Stimulated activated memory B cell treated with anti-CD40 and anti-IgM and Interleukin-4, amounts not matched to agents 10 μg/mL and 1 μg/mL and 100 μg/mL, for 72 hours (primary cell): Measurements from ENCODE around the gene SESN2.

Source experiments
- ATAC-seq: fragments of 150-1000 bp; cut with Tn5 transposase; 2 replicates; pipeline ENCODE4 v1.10.0; 2021
- H3K27ac Mint-ChIP-seq: one replicate; pipeline ENCODE4 v1.8.0; 2022; ENCODE audit warnings: mild to moderate bottlenecking, mixed read lengths
- H3K27me3 Mint-ChIP-seq: one replicate; pipeline ENCODE4 v1.8.0; 2022; ENCODE audit warnings: mixed read lengths
- H3K36me3 Mint-ChIP-seq: one replicate; pipeline ENCODE4 v1.8.0; 2022; ENCODE audit warnings: mixed read lengths
- H3K4me1 Mint-ChIP-seq: one replicate; pipeline ENCODE4 v1.8.0; 2022; ENCODE audit warnings: mixed read lengths
- H3K4me3 Mint-ChIP-seq: one replicate; pipeline ENCODE4 v1.8.0; 2022; ENCODE audit warnings: mild to moderate bottlenecking, moderate library complexity, mixed read lengths
- H3K9me3 Mint-ChIP-seq: one replicate; pipeline ENCODE4 v1.8.0; 2022; ENCODE audit warnings: mixed read lengths

Gene SESN2

GRCh38 chr1:28266920-28267322 lies 7.6 kb downstream of the SESN2 start:
- Mint-ChIP-seq H3K4me1 (no peaks in the 10 kb centered on the region), H3K36me3 (peaks cover 8% of the 10 kb centered on the region), H3K27ac (no peak overlapping the region), H3K4me3 (no peak overlapping the region), H3K27me3 (no peaks in the 10 kb centered on the region), H3K9me3 (no peaks in the 10 kb centered on the region)
- no peak for ATAC-seq

GRCh38 chr1:28267633-28268032 lies 8.3 kb downstream of the SESN2 start:
- H3K36me3 Mint-ChIP-seq: peaks cover 10% of the 10 kb centered on the region
- H3K9me3 Mint-ChIP-seq: no peaks in the 10 kb centered on the region
- no peak for ATAC-seq
- no peak overlapping the region for H3K27ac Mint-ChIP-seq
- no peaks in the 10 kb centered on the region for H3K4me1 Mint-ChIP-seq
- H3K27me3 Mint-ChIP-seq: no peaks in the 10 kb centered on the region
- no peak overlapping the region for H3K4me3 Mint-ChIP-seq

- peaks cover 18% of the 10 kb centered on the region for H3K36me3 Mint-ChIP-seq
- no peaks in the 10 kb centered on the region for H3K27me3 Mint-ChIP-seq
- no peaks in the 10 kb centered on the region for H3K9me3 Mint-ChIP-seq
- H3K4me1 Mint-ChIP-seq: no peaks in the 10 kb centered on the region
- no peak overlapping the region for H3K27ac Mint-ChIP-seq
- H3K4me3 Mint-ChIP-seq: no peak overlapping the region
- ATAC-seq: no peak
Observed at GRCh38 chr1:28269529-28269928, 10.2 kb downstream of the SESN2 start.

GRCh38 chr1:28272215-28272852 lies 13.0 kb downstream of the SESN2 start:
- Mint-ChIP-seq H3K36me3 (peaks cover 28% of the 10 kb centered on the region), H3K4me1 (no peaks in the 10 kb centered on the region), H3K27me3 (no peaks in the 10 kb centered on the region), H3K27ac (no peak overlapping the region), H3K4me3 (no peak overlapping the region), H3K9me3 (no peaks in the 10 kb centered on the region)
- no peak for ATAC-seq

- peaks cover 38% of the 10 kb centered on the region for H3K36me3 Mint-ChIP-seq
- H3K27me3 Mint-ChIP-seq: no peaks in the 10 kb centered on the region
- no peaks in the 10 kb centered on the region for H3K9me3 Mint-ChIP-seq
- no peaks in the 10 kb centered on the region for H3K4me1 Mint-ChIP-seq
- no peak overlapping the region for H3K4me3 Mint-ChIP-seq
- ATAC-seq: no peak
- no peak overlapping the region for H3K27ac Mint-ChIP-seq
Observed at GRCh38 chr1:28273216-28273860, 14.0 kb downstream of the SESN2 start.

- H3K4me1 Mint-ChIP-seq: peaks cover 6% of the 10 kb centered on the region
- peaks cover 59% of the 10 kb centered on the region for H3K36me3 Mint-ChIP-seq
- H3K4me3 Mint-ChIP-seq: no peak overlapping the region
- H3K27ac Mint-ChIP-seq: no peak overlapping the region
- H3K27me3 Mint-ChIP-seq: no peaks in the 10 kb centered on the region
- H3K9me3 Mint-ChIP-seq: no peaks in the 10 kb centered on the region
- no peak for ATAC-seq
Observed at GRCh38 chr1:28278763-28279162, 19.4 kb downstream of the SESN2 start.

GRCh38 chr1:28279721-28280120 lies 20.4 kb downstream of the SESN2 start:
- Mint-ChIP-seq H3K4me3 (no peak overlapping the region), H3K9me3 (no peaks in the 10 kb centered on the region), H3K27me3 (no peaks in the 10 kb centered on the region), H3K4me1 (peaks cover 6% of the 10 kb centered on the region), H3K27ac (no peak overlapping the region), H3K36me3 (peaks cover 54% of the 10 kb centered on the region)
- ATAC-seq: no peak

GRCh38 chr1:28280501-28280900 lies 21.2 kb downstream of the SESN2 start:
- no peak overlapping the region for H3K4me3 Mint-ChIP-seq
- H3K27me3 Mint-ChIP-seq: no peaks in the 10 kb centered on the region
- no peaks in the 10 kb centered on the region for H3K9me3 Mint-ChIP-seq
- H3K36me3 Mint-ChIP-seq: peaks cover 46% of the 10 kb centered on the region
- no peak for ATAC-seq
- H3K27ac Mint-ChIP-seq: no peak overlapping the region
- H3K4me1 Mint-ChIP-seq: peaks cover 6% of the 10 kb centered on the region

- no peak for ATAC-seq
- H3K4me3 Mint-ChIP-seq: no peak overlapping the region
- no peaks in the 10 kb centered on the region for H3K9me3 Mint-ChIP-seq
- H3K36me3 Mint-ChIP-seq: peaks cover 46% of the 10 kb centered on the region
- no peaks in the 10 kb centered on the region for H3K27me3 Mint-ChIP-seq
- peaks cover 6% of the 10 kb centered on the region for H3K4me1 Mint-ChIP-seq
- no peak overlapping the region for H3K27ac Mint-ChIP-seq
Observed at GRCh38 chr1:28280977-28281381, 21.7 kb downstream of the SESN2 start.

GRCh38 chr1:28281608-28282425 lies 22.5 kb downstream of the SESN2 start:
- no peak overlapping the region for H3K27ac Mint-ChIP-seq
- no peak overlapping the region for H3K4me3 Mint-ChIP-seq
- peaks cover 46% of the 10 kb centered on the region for H3K36me3 Mint-ChIP-seq
- H3K27me3 Mint-ChIP-seq: no peaks in the 10 kb centered on the region
- no peak for ATAC-seq
- H3K4me1 Mint-ChIP-seq: peaks cover 6% of the 10 kb centered on the region
- H3K9me3 Mint-ChIP-seq: no peaks in the 10 kb centered on the region

GRCh38 chr1:28282426-28283407 lies 23.4 kb downstream of the SESN2 start:
- Mint-ChIP-seq H3K9me3 (no peaks in the 10 kb centered on the region), H3K4me3 (no peak overlapping the region), H3K27ac (no peak overlapping the region), H3K27me3 (no peaks in the 10 kb centered on the region), H3K36me3 (peaks cover 41% of the 10 kb centered on the region), H3K4me1 (peaks cover 6% of the 10 kb centered on the region)
- no peak for ATAC-seq

- Mint-ChIP-seq H3K27me3 (no peaks in the 10 kb centered on the region), H3K36me3 (peaks cover 13% of the 10 kb centered on the region), H3K9me3 (no peaks in the 10 kb centered on the region), H3K4me3 (no peak overlapping the region), H3K4me1 (peaks cover 6% of the 10 kb centered on the region), H3K27ac (no peak overlapping the region)
- no peak for ATAC-seq
Observed at GRCh38 chr1:28286111-28286510, 26.8 kb downstream of the SESN2 start.

GRCh38 chr1:28288487-28288886 lies 29.2 kb downstream of the SESN2 start:
- Mint-ChIP-seq H3K36me3 (no peaks in the 10 kb centered on the region), H3K27ac (no peak overlapping the region), H3K4me3 (no peak overlapping the region), H3K27me3 (no peaks in the 10 kb centered on the region), H3K9me3 (no peaks in the 10 kb centered on the region), H3K4me1 (no peaks in the 10 kb centered on the region)
- no peak for ATAC-seq

- Mint-ChIP-seq H3K27ac (no peak overlapping the region), H3K4me1 (no peaks in the 10 kb centered on the region), H3K9me3 (no peaks in the 10 kb centered on the region), H3K27me3 (peaks cover 2% of the 10 kb centered on the region), H3K4me3 (no peak overlapping the region), H3K36me3 (no peaks in the 10 kb centered on the region)
- no peak for ATAC-seq
Observed at GRCh38 chr1:28290851-28291250, 31.5 kb downstream of the SESN2 start.

- peaks cover 10% of the 10 kb centered on the region for H3K27me3 Mint-ChIP-seq
- no peaks in the 10 kb centered on the region for H3K4me1 Mint-ChIP-seq
- no peaks in the 10 kb centered on the region for H3K9me3 Mint-ChIP-seq
- H3K27ac Mint-ChIP-seq: no peak overlapping the region
- no peak for ATAC-seq
- H3K4me3 Mint-ChIP-seq: no peak overlapping the region
- H3K36me3 Mint-ChIP-seq: no peaks in the 10 kb centered on the region
Observed at GRCh38 chr1:28291711-28292110, 32.4 kb downstream of the SESN2 start.
